Liver (tissue), 9 donors: ENCODE measurements around the gene ZBTB17. TPM values are rescaled to one million over a fixed set of nuclear protein-coding genes. Genes with fewer than 3 reads are reported as not detected.
A peak's percentile ranks its signal among the peaks of the same experiment; 100 is the strongest.

Experiments
- DNase-seq: peaks from one replicate; pipeline ENCODE4 v3.0.0-alpha.2; 2017; ENCODE audit warnings: low spot score
- H3K27ac ChIP-seq, 2 donors: one replicate each; pipeline ENCODE4 v1.7.0; 2013; ENCODE audit warnings: inconsistent platforms in 2 of 2, low read length in 2 of 2, control low read depth in 1 of 2, low read depth in 1 of 2, mild to moderate bottlenecking in 1 of 2
- H3K27me3 ChIP-seq, 4 donors: one replicate each; pipeline versions ENCODE4 v1.6.1 to v1.7.0; 2013; ENCODE audit warnings: low read length in 3 of 4, inconsistent platforms in 1 of 4, mild to moderate bottlenecking in 1 of 4, moderate library complexity in 1 of 4; ENCODE audit not compliant: control insufficient read depth in 4 of 4, insufficient read depth in 4 of 4
- H3K36me3 ChIP-seq, 4 donors: one replicate each; pipeline versions ENCODE4 v1.6.1 to v1.7.0; 2013; ENCODE audit warnings: low read length in 3 of 4, mild to moderate bottlenecking in 3 of 4, low read depth in 1 of 4, moderate library complexity in 1 of 4; ENCODE audit not compliant: control insufficient read depth in 4 of 4, insufficient read depth in 3 of 4
- H3K4me1 ChIP-seq, 4 donors: one replicate each; pipeline versions ENCODE4 v1.6.1 to v1.7.0; 2013; ENCODE audit warnings: low read length in 3 of 4, mild to moderate bottlenecking in 3 of 4, moderate library complexity in 1 of 4; ENCODE audit not compliant: control insufficient read depth in 4 of 4, insufficient read depth in 4 of 4
- H3K4me3 ChIP-seq, 3 donors: one replicate each; pipeline versions ENCODE4 v1.6.1 to v1.7.0; 2013; ENCODE audit warnings: low read length in 3 of 3, control low read depth in 1 of 3, low read depth in 1 of 3, mild to moderate bottlenecking in 1 of 3
- H3K9ac ChIP-seq, 2 donors: one replicate each; pipeline ENCODE4 v1.7.0; 2013; ENCODE audit warnings: low read length in 2 of 2, mild to moderate bottlenecking in 2 of 2, moderate library complexity in 2 of 2, control low read depth in 1 of 2, low read depth in 1 of 2
- H3K9me3 ChIP-seq, 4 donors: one replicate each; pipeline versions ENCODE4 v1.6.1 to v1.7.0; 2013; ENCODE audit warnings: low read length in 3 of 4; ENCODE audit not compliant: control insufficient read depth in 4 of 4
- CTCF ChIP-seq: fragments of 150-350 bp; IDR thresholded peaks from 2 replicates; pipeline ENCODE4 v1.5.1; 2017; ENCODE audit warnings: improper control_type of control experiment, low read depth, low read length; ENCODE audit not compliant: missing input control
- EGR1 ChIP-seq, 2 donors: IDR thresholded peaks; 2 replicates each; pipeline ENCODE4 v1.6.1; 2016 to 2018; ENCODE audit warnings: antibody characterized with exemption in 2 of 2, low read depth in 2 of 2
- FOXA1 ChIP-seq: IDR thresholded peaks from 2 replicates; pipeline ENCODE4 v1.6.1; 2016; ENCODE audit warnings: antibody characterized with exemption
- FOXA2 ChIP-seq: IDR thresholded peaks from 2 replicates; pipeline ENCODE4 v1.6.1; 2016; ENCODE audit warnings: antibody characterized with exemption
- GABPA ChIP-seq, 2 donors: IDR thresholded peaks in 1 of 2; conservative IDR thresholded peaks in 1 of 2; 2 replicates each; pipeline ENCODE4 v1.6.1; 2016; ENCODE audit warnings: antibody characterized with exemption in 2 of 2, mild to moderate bottlenecking in 1 of 2, moderate library complexity in 1 of 2
- HNF4A ChIP-seq, 2 donors: conservative IDR thresholded peaks; 2 replicates each; pipeline ENCODE4 v1.6.1; 2016; ENCODE audit warnings: antibody characterized with exemption in 2 of 2, mild to moderate bottlenecking in 2 of 2
- HNF4G ChIP-seq: IDR thresholded peaks from 2 replicates; pipeline ENCODE4 v1.6.1; 2016; ENCODE audit warnings: antibody characterized with exemption
- JUND ChIP-seq, 2 donors: IDR thresholded peaks; 2 replicates each; pipeline ENCODE4 v1.6.1; 2016; ENCODE audit warnings: antibody characterized with exemption in 2 of 2
- MAX ChIP-seq: IDR thresholded peaks from 2 replicates; pipeline ENCODE4 v1.6.1; 2016; ENCODE audit warnings: antibody characterized with exemption
- NR2F2 ChIP-seq: IDR thresholded peaks from 2 replicates; pipeline ENCODE4 v1.6.1; 2016; ENCODE audit warnings: antibody characterized with exemption
- RAD21 ChIP-seq, 2 donors: IDR thresholded peaks; 2 replicates each; pipeline ENCODE4 v1.6.1; 2016; ENCODE audit warnings: antibody characterized with exemption in 2 of 2, mild to moderate bottlenecking in 2 of 2
- RXRA ChIP-seq, 2 donors: IDR thresholded peaks; 2 replicates each; pipeline ENCODE4 v1.6.1; 2017 to 2018; ENCODE audit warnings: antibody characterized with exemption in 2 of 2, mild to moderate bottlenecking in 1 of 2
- SP1 ChIP-seq: IDR thresholded peaks from 2 replicates; pipeline ENCODE4 v1.6.1; 2018; ENCODE audit warnings: antibody characterized with exemption, mild to moderate bottlenecking
- TAF1 ChIP-seq: conservative IDR thresholded peaks from 2 replicates; pipeline ENCODE4 v1.6.1; 2016; ENCODE audit warnings: antibody characterized with exemption, mild to moderate bottlenecking
- YY1 ChIP-seq: IDR thresholded peaks from 2 replicates; pipeline ENCODE4 v1.6.1; 2016; ENCODE audit warnings: antibody characterized with exemption, mild to moderate bottlenecking
- ZBTB33 ChIP-seq: IDR thresholded peaks from 2 replicates; pipeline ENCODE4 v1.6.1; 2016; ENCODE audit warnings: antibody characterized with exemption
- WGBS: extraction: QIAGEN DNeasy Blood & Tissue Kit; methylation state at CpG from one replicate; pipeline ENCODE4 v1.1.7; 2013; 5-methylcytosine and 5-hydroxymethylcytosine counted together
- polyA plus RNA-seq, 2 donors: library from polyadenylated mRNA; stranded (reverse) in 1 of 2; unstranded in 1 of 2; fragments of 200-250 nt in 1 of 2; fragments of >200 nt in 1 of 2; fragmentation: Nextera tagmentation in 1 of 2; extraction: Ambion mirVana in 1 of 2; gene quantifications; one replicate each; pipeline versions ENCODE4 v1.2.1 to v1.2.3, GENCODE V29; 2013 to 2015
- total RNA-seq, 2 donors: library from RNA; depleted of rRNA; stranded (reverse); fragments of >200 nt; gene quantifications; one replicate each; pipeline ENCODE4 v1.2.3, GENCODE V29; 2014
- TF ChIP-seq, protein P1 (sequence below): IDR thresholded peaks from 2 replicates; pipeline ENCODE4 v1.6.1; 2016; ENCODE audit warnings: antibody characterized with exemption, mild to moderate bottlenecking
- donor health status: healthy.
- donor health status: healthy.
- donor health status: healthy.
- donor health status: healthy.
- donor health status: healthy.

The ZBTB17 gene
- total and polyA plus RNA-seq, 4 donors: 8.9 to 15.1 (median 9.9) TPM

DNA sequence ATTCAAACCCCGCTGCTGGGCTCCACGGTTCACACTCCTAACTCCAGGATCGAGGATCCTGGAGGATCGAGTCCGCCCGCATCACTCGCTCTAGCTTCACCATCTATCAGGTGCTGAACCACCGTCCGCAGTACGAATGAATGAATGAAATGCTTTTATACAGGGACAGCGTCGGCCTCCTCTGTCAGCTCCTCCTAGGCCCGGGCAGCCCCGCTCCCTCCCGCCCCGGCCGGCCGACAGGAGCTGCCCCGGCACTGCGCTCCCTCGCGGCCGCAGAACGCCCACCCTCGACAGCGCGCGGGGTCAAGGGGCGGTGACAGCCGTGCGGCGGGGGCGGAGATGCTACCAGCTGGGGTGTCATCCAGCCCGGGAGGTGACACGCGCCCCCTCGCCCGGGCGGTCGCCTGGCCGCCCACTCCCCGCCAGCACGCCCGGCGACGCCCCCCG is 520 bp downstream of the ZBTB17 start:
- H3K4me1 ChIP-seq: peaks cover 0 to 11% (median 10%) of the 10 kb centered on the region in 4 donors
- TF ChIP-seq CTCF: no peak
- TF ChIP-seq, protein P1, sequence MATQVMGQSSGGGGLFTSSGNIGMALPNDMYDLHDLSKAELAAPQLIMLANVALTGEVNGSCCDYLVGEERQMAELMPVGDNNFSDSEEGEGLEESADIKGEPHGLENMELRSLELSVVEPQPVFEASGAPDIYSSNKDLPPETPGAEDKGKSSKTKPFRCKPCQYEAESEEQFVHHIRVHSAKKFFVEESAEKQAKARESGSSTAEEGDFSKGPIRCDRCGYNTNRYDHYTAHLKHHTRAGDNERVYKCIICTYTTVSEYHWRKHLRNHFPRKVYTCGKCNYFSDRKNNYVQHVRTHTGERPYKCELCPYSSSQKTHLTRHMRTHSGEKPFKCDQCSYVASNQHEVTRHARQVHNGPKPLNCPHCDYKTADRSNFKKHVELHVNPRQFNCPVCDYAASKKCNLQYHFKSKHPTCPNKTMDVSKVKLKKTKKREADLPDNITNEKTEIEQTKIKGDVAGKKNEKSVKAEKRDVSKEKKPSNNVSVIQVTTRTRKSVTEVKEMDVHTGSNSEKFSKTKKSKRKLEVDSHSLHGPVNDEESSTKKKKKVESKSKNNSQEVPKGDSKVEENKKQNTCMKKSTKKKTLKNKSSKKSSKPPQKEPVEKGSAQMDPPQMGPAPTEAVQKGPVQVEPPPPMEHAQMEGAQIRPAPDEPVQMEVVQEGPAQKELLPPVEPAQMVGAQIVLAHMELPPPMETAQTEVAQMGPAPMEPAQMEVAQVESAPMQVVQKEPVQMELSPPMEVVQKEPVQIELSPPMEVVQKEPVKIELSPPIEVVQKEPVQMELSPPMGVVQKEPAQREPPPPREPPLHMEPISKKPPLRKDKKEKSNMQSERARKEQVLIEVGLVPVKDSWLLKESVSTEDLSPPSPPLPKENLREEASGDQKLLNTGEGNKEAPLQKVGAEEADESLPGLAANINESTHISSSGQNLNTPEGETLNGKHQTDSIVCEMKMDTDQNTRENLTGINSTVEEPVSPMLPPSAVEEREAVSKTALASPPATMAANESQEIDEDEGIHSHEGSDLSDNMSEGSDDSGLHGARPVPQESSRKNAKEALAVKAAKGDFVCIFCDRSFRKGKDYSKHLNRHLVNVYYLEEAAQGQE: no peak
- no peak for TF ChIP-seq YY1
- TF ChIP-seq HNF4A (conservative IDR thresholded peaks at IDR 0.05): no peak
- TF ChIP-seq EGR1 (IDR thresholded peaks at IDR 0.05; ENCODE audit: low read depth in 2 of 2): no peak
- no peak for TF ChIP-seq FOXA1
- TF ChIP-seq MAX: no peak
- TF ChIP-seq SP1: no peak
- TF ChIP-seq FOXA2: no peak
- no peak for TF ChIP-seq NR2F2
- peak overlapping the region; percentile 69 to 96 (median 72) for H3K4me3 ChIP-seq
- under 1% methylated on average over 47 of the region's 47 CpGs for WGBS
- H3K36me3 ChIP-seq: peaks cover 2 to 12% (median 9%) of the 10 kb centered on the region in 4 donors
- H3K27me3 ChIP-seq: no peaks in the 10 kb centered on the region
- no peak for DNase-seq
- H3K9ac ChIP-seq: peak overlapping the region; percentile 43 to 67
- H3K9me3 ChIP-seq: no peaks in the 10 kb centered on the region
- H3K27ac ChIP-seq: peak overlapping the region; percentile 33 to 65

- Histone ChIP-seq H3K27me3 (no peaks in the 10 kb centered on the region), H3K4me3 (peak overlapping the region; percentile 69 to 96 (median 72)), H3K27ac (no peak overlapping the region), H3K36me3 (peaks cover 2 to 12% (median 10%) of the 10 kb centered on the region in 4 donors), H3K9ac (peak overlapping the region; percentile 43 to 67), H3K9me3 (no peaks in the 10 kb centered on the region), H3K4me1 (peaks cover 0 to 11% (median 10%) of the 10 kb centered on the region in 4 donors)
- no peak for DNase-seq
- no peak for TF ChIP-seq RAD21 (IDR thresholded peaks at IDR 0.05)
- no peak for TF ChIP-seq NR2F2
- no peak for TF ChIP-seq ZBTB33
- TF ChIP-seq JUND (IDR thresholded peaks at IDR 0.05): no peak
- TF ChIP-seq FOXA1: no peak
- TF ChIP-seq RXRA (IDR thresholded peaks at IDR 0.05): no peak
- no peak for TF ChIP-seq HNF4A (conservative IDR thresholded peaks at IDR 0.05)
- TF ChIP-seq, protein P1: no peak
- no peak for TF ChIP-seq GABPA (IDR thresholded peaks at IDR 0.05 in 1 of 2, conservative IDR thresholded peaks at IDR 0.05 in 1 of 2)
- no peak for TF ChIP-seq SP1
- no peak for TF ChIP-seq TAF1
- TF ChIP-seq HNF4G: no peak
- TF ChIP-seq YY1: no peak
- TF ChIP-seq CTCF: no peak
- no peak for TF ChIP-seq MAX
- TF ChIP-seq EGR1 (IDR thresholded peaks at IDR 0.05; ENCODE audit: low read depth in 2 of 2): no peak
- TF ChIP-seq FOXA2: no peak
- 70% methylated on average over 9 of the region's 9 CpGs for WGBS
Measured at GRCh38 chr1:15974855-15975254, 1.0 kb downstream of the ZBTB17 start.
